GM21786 (cell line): Measurements from ENCODE around the gene FAM171A2.

Experiments
- ATAC-seq: cut with Tn5 transposase; IDR thresholded peaks from one replicate; pipeline ENCODE4 v1.9.1; 2021; ENCODE audit not compliant: unreplicated experiment

FAM171A2 gene

DNA sequence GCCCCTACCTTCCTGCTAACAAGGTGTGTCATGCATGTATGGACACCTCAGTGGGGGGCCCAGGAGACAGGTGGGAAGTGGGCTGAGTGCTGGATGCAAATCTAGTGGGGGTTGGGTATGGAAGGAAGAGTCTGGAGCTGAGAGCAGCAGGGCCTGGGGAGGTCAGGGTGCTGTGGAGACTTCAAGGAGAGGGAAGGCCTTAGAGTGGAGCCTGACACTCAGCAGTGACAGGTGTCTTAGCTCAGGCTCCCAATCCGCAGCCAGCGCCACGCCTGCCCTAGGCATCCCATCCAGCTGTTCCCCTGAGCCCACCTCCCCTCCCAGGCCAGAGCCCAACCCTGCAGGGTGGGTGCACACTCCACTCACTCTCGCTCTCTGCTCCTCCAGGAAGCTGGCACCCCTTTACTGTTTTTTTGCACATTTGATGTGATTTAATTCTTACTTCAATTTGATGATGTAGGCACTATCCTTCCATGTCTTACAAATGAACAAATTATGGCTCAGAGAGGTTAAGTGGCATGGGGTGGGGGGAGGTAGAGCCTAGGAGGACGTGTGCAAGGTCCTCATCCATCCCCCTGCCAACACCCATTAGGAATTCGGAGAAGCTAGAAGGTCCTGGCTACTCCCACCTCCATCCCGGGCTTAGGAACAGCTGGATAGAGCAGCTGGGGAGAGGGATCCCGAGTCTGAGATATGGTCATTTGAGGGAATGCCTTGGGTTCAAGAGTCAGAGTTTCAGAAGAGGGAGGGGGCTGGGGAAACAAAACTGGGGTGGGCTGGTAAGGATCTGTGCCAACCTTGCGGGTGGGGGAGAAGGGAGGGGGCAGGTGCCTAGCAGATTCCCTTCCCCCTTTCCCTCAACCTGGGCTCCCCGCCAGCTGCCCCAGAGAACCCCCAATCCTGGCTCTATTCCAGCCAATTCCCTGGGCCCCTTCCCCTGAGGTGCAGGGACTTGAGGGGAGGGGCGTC is 2.1 kb downstream of the FAM171A2 start:
- no peak for ATAC-seq

DNA sequence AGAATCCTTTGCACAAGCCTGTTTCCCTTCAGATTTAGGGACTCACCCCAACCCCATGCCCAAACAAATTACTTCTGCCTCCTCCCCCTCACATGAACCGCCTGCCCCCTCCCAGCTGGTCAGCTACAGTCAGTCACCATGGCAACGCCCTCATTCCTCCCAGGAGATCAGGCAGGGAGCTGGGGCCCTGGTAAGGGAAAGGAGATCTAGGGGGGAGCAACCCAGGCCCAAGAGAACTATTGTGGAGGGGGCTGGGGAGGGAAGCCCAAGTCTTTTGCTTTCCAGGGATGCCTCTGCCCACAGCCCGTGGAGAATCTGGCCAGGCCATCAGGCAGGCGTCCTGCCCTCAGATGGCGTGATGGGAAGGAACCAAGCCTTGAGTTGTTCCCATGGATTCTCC is 2.8 kb downstream of the FAM171A2 start:
- ATAC-seq = no peak

DNA sequence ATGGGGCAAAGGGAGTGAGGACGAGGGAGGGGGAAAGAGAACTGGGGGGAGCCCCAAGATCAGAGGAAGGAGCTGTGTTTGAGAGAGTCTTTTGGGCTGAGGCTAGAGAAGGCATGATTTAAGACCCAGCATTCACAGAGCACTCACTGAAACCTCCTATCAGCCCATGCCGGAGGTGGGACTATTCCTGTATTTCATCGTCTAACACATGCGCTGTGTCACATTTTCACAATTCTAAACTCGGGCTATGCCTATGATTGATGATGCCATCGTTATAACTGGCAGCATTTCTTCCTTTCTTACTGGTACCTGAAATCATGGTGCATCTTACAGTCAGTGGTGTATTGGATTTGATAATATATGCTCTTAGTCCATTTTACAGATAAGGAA is 3.5 kb downstream of the FAM171A2 start:
- ATAC-seq = no peak

DNA sequence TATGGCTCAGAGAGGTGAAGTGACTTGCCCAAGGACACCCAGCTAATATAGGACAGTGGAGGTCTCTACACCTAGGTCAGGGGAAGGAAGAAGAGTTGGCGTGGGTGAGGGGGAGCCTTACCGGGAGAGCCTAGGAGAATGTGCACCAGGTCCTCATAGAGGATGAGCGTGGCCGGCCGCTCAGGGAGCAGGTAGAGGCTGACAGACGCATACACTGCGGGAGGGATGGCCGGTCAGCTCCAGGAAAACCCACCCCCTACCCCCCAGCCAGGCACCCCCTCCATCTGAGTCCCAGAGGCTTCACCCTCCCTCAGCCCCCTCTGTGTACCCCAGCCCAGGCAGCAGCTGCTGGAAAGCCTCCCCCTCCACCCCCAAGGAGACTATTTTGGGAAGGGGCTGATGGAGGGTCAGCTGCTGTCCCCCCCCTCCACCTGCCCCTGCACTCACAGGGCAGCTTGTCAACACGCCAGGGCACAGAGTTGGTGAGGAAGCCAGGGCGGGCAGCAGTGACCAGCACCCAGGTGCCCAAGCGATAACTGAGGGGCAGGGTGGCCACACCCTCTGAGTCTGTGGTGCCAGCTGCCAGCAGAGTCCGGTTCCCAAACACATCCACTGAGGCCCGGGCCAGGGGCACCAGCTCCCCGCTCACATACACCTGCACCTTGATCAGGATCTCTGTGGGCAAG is 4.1 kb downstream of the FAM171A2 start:
- no peak for ATAC-seq

DNA sequence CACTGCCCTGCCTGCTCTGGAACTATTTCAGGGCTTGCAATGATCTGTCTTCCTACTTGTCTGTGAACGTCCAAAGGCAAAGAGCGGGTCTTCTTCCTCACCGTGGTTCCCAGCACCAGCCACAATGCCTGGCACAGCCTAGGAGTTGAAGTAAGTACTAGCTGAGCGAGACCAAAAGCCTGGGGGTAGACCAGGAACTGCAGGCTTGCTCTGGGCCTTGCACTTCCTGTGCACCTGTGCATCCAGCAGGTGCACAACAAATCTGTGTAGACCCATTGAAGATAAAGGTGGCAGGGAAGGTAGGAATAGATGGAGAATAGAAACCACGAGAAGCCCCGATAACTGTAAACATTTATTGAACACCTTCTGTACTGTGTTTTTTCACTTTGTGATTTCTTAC is 4.6 kb downstream of the FAM171A2 start:
- ATAC-seq = no peak

DNA sequence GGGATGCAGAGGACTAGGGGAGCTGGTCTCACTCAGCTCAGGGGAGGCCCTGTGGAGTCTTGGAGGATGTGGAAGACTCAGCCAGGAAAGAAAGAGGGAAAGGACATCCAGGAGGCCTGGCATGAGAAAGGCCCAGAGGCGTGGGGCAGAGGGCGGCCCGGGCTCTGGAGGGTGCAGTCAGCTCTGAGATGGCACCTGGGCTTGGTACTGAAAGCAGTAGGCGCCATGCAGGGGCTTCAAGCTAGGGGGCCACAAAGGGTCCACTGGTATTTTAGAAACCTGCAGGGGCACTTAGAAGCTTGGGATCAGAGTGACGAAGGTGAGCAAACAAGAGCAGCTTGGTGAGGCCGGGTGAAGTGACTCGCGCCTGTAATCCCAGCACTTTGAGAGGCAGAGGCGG is 5.6 kb downstream of the FAM171A2 start:
- ATAC-seq = no peak

DNA sequence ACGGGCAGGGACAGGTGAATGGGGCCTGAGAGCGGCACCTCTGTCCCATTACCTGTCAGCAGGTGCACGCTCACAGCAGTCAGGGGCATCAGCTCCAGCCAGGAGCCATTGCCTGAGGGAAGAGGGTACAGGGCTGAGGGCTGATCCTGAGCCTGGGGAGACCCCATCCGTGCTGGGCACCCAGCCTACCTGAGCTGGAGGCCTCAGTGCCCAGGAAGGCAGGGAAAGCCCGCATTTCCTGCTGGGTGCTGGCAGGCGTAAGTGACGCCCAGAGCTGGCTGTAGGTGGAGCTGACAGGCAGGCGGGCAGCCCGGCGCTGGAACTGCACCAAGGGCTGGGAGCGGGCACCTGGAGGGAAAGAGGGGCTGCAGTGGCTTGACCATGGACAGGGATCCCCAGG is 7.4 kb downstream of the FAM171A2 start:
- ATAC-seq = no peak

DNA sequence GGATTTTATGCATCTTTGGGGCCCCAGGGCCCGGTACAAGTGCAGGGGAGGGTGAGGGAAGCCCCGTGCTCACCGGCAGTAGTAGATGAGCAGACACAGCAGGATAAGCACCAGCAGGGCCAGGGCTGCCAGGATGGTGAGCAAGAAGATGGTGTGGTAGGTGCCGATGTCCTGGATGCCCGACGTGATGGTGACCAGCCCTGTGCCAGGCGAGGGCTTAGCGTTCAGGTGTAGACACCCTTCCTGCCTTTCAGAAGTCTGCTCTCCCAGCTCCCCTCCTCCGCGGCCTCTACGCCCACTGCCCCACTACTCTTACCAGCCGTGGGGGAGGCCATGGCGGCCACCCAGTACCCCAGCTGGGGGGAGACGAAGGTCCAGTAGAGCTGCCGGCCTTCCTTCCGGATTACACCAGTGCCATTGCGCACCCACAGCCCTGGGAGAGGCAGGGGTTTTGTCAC is 8.0 kb downstream of the FAM171A2 start:
- ATAC-seq = no peak

DNA sequence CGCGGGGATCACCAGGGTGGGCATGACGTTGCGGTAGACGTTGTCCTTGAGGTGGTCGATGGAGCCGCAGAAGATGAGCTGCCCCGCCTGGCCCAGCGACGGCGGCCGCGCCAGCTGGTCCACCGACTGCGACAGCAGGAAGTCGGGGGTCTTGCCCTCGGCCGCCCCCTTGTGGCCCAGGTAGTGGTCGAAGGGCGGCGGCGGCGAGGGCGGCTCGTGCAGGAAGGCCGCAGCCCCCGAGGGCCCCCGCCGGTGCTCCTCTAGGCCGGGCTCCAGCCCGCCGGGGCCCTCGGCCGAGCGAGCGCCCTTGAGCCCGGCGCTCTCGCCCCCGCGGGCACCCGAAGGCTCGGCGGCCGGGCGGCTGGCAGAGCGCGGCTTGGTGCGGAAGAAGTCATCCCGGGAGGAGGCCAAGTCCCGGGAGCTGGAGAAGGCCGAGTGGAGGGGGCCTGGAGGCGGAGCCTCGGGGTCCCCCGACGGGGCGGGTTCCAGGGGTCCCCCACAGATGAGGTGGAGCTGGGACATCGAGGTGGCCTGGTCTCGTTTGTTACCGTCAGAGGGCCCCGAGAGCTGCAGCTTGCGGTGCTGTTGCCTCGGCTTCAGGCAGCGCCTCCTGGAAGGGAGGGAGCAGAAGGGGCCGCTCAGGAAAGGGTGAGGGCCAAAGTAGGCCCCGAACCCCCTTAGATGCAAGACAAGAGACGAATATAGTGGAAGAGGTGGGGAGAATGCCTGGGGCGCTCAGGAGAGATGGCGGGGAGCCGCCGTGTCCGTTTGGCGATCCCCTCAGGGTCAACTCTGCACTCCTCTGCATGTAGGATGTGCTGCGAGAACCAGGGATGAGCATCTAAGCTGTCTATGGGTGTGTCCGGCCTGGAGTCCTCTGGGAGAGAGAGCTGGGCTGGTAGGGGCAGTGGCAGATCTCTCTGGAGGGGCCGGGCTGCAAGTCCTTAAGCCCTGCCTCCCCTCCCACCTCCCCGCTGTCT is 8.8 kb downstream of the FAM171A2 start:
- ATAC-seq = no peak

DNA sequence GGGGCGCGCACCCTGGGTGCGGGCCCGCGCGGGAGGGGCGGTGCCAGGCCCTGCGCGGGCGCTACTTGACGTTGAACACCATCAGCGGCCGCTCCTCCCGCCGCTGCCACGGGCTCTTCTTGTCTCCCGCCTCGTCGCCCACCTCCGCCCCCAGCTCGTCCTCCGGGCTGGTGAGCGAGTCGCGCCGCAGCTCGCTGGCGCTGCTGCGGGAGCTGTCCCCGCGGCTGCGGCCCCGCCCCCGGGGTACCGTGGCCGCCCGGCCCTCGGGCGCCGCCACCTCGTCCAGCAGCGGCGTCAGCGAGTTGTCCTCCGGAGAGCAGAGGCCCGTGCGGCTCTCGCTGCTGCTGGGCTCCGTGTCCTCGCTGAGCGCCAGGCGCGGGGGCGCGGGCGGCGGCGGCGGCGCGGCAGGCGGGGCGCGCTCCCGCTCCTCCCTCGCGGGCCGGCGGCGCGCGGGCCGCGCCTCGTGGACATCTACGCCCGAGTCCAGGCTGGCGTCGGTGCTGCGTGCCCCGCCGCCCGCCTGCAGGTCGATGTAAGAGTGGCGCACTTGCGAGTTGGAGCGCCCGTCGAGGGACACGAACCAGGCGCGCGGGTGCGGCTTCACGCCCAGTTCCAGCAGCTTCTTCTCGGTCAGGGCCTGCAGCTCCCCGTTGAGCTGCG is 9.9 kb downstream of the FAM171A2 start:
- no peak for ATAC-seq

DNA sequence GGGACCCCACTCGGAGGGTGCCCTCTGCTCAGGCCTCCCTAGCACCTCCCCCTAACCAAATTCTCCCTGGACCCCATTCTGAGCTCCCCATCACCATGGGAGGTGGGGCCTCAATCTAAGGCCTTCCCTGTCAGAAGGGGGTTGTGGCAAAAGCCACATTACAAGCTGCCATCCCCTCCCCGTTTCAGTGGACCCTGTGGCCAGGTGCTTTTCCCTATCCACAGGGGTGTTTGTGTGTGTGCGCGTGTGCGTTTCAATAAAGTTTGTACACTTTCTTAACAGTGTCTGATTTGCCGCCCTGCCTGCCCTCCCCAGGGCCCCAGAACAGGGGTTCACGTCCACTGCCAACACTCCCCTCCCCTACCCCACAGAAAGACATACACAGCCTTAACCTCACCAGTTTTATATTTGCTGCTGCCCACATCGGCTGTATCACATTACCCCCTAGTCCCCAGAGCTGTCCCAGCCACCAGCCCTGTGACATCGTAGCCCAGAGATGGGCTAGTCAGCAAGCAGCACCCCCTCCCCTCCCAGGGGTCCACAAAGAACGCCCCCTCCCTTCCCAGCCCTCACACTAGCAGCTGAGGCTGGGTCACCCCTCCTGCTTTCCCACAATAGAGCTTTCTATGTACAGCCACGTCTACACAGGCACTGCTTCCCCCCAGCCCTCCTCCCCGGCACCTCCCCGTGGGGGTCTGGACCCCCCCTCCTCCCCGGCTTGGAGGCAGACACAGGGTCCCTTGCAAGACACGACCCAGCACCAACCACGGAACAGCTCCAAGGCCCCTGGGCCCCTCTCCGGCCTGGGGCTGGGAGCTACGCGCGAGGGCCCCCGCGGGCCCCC is 10.6 kb downstream of the FAM171A2 start:
- ATAC-seq = no peak

DNA sequence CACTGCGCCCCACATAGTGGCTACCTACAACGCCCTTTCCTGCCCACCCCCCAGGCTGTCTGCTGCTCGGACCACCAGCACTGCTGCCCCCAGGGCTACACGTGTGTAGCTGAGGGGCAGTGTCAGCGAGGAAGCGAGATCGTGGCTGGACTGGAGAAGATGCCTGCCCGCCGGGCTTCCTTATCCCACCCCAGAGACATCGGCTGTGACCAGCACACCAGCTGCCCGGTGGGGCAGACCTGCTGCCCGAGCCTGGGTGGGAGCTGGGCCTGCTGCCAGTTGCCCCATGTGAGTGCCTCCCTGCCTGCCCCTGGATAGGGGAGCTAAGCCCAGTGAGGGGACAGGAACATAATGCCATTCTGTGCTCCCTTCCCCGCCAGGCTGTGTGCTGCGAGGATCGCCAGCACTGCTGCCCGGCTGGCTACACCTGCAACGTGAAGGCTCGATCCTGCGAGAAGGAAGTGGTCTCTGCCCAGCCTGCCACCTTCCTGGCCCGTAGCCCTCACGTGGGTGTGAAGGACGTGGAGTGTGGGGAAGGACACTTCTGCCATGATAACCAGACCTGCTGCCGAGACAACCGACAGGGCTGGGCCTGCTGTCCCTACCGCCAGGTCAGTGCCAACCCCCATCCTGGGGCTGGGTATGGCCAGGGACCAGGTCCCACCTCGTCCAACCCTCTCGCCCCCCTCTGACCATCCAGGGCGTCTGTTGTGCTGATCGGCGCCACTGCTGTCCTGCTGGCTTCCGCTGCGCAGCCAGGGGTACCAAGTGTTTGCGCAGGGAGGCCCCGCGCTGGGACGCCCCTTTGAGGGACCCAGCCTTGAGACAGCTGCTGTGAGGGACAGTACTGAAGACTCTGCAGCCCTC is 11.5 kb downstream of the FAM171A2 start:
- ATAC-seq = no peak

DNA sequence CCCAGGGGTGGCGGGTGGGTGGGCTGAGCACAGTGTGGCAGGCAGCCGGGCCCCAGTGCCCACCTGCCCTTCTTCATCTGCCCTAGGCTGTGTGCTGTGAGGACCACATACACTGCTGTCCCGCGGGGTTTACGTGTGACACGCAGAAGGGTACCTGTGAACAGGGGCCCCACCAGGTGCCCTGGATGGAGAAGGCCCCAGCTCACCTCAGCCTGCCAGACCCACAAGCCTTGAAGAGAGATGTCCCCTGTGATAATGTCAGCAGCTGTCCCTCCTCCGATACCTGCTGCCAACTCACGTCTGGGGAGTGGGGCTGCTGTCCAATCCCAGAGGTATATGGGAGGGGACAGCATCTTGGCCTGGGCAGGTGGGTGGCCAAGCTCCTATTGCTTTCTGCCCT is 12.2 kb downstream of the FAM171A2 start:
- no peak for ATAC-seq

DNA sequence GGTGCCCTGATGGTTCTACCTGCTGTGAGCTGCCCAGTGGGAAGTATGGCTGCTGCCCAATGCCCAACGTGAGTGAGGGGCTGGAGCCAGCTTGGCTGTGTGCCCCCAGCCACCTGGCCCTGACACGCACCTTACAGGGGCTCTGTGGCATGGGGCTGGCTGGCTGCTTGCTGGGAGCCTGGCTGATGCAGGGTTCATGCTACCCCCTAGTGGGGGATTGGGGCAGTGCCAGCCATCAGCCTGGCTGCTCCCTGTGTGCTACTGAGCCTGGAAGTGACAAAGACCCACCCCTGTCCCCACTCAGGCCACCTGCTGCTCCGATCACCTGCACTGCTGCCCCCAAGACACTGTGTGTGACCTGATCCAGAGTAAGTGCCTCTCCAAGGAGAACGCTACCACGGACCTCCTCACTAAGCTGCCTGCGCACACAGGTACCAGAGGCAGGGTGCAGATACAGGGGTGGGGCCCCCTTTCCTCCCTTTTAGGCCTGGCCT is 12.9 kb downstream of the FAM171A2 start:
- ATAC-seq = no peak

DNA sequence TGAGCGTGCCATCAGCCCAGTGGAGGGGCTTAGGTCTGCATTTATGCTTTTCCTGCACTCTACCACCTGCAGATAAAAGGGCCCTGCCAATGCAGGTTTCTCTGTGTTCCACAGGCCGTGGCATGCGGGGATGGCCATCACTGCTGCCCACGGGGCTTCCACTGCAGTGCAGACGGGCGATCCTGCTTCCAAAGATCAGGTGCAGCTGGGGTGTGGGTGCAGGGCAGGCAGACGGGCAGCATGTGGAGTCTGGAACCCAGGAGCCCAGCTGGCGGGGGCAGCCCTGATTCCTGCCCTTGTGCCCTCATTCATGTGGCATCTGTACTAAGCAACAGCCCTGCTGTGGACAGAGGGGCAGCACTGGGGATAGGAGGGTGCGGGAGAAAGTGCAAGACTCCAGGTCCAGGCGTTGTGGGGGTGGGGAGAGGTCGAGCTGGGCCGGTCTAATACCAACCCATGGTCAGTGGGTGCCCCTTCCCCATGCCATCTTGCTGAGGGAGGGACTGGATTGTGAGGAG is 14.0 kb downstream of the FAM171A2 start:
- no peak for ATAC-seq

DNA sequence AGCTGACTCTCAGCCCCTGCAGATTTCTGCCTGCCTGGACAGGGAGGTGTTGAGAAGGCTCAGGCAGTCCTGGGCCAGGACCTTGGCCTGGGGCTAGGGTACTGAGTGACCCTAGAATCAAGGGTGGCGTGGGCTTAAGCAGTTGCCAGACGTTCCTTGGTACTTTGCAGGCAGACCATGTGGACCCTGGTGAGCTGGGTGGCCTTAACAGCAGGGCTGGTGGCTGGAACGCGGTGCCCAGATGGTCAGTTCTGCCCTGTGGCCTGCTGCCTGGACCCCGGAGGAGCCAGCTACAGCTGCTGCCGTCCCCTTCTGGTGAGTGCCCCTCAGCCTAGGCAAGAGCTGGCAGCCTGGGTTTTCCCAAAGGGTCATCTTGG is 14.7 kb downstream of the FAM171A2 start:
- no peak for ATAC-seq

DNA sequence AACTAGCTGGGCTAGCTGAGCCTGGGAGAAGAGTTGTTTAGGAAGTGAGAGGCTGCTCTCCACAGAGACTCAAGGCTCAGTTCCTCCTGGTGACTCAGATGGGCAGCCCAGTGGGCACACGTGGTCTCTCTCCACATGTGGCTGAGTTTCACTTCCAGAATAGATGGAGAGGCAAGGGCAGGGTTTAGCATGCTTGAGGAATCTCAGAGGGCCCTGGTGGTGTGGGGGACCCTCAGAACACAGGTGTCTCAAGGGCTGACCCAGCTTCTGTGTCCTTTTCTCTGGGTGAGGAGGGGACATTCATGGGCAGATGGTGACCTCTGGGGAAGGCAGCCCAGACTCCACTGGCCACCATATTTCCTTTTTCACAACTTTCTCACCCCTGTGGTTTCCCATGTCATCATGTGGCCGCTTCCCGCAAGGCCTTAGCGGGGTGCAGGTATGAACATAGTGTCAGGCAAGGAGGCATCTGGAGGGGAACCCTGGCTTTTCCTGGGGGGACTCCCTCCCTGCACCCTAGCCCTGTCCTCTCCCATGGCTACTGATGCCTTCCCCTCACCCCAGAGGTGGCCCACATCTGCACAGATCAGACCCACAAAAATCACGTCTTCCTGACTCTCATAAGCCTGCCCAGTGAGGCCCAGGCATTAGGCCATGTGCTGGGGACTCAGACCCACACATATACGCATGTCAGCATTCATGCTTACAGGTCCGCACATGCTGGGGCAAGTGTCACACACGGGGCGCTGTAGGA is 15.2 kb downstream of the FAM171A2 start:
- peak; percentile 41 for ATAC-seq
